GM12864 (cell line): ENCODE measurements around the gene RPA1.
"Not testable (repeated sequence)": the region's sequence is repeated elsewhere in the genome, so short reads cannot be mapped to it uniquely, and the experiment has no call there.

Experiments used
- DNase-seq: peaks from one replicate; pipeline ENCODE4 v3.0.0-alpha.2; 2011; ENCODE audit warnings: low read depth
- H3K4me3 ChIP-seq: 2 replicates; pipeline ENCODE4 v1.5.1; 2011; ENCODE audit warnings: mild to moderate bottlenecking, low read depth, low read length, control low read depth
- CTCF ChIP-seq: IDR thresholded peaks from 2 replicates; pipeline ENCODE4 v1.5.1; 2011; ENCODE audit warnings: low read depth, mild to moderate bottlenecking, moderate library complexity, low read length, control low read depth, inconsistent platforms; ENCODE audit errors: missing control alignments

The RPA1 gene

GRCh38 chr17:1800240-1800639 is 29.6 kb upstream of the RPA1 start:
- H3K4me3 ChIP-seq: no peak overlapping the region
- no peak for TF ChIP-seq CTCF
- DNase-seq: no peak

GRCh38 chr17:1800712-1801111 is 29.1 kb upstream of the RPA1 start:
- H3K4me3 ChIP-seq: no peak overlapping the region
- TF ChIP-seq CTCF: no peak

GRCh38 chr17:1802429-1802828 is 27.4 kb upstream of the RPA1 start:
- no peak for DNase-seq
- no peak overlapping the region for H3K4me3 ChIP-seq
- TF ChIP-seq CTCF: no peak

More at GRCh38 chr17:1800712-1801111, 29.1 kb upstream of the RPA1 start:
- DNase-seq: no peak

- no peak overlapping the region for H3K4me3 ChIP-seq
- TF ChIP-seq CTCF: no peak
- no peak for DNase-seq
Measured at GRCh38 chr17:1803280-1803679, 26.5 kb upstream of the RPA1 start.

- TF ChIP-seq CTCF: no peak
- DNase-seq: no peak
- no peak overlapping the region for H3K4me3 ChIP-seq
Measured at GRCh38 chr17:1807890-1808289, 21.9 kb upstream of the RPA1 start.

- no peak overlapping the region for H3K4me3 ChIP-seq
- no peak for DNase-seq
- no peak for TF ChIP-seq CTCF
Measured at GRCh38 chr17:1808644-1809043, 21.2 kb upstream of the RPA1 start.

GRCh38 chr17:1809815-1810214 is 20.0 kb upstream of the RPA1 start:
- not testable (repeated sequence) for DNase-seq, H3K4me3 ChIP-seq
